GM23248 (cell line): Measurements from ENCODE around the gene HERC6.

Source experiments
- EZH2 ChIP-seq: fragments of 200-600 bp; sonication (generic); IDR thresholded peaks from 2 replicates; pipeline ENCODE4 v1.6.1; 2018; ENCODE audit warnings: antibody characterized with exemption, mild to moderate bottlenecking; ENCODE audit not compliant: insufficient read depth, poor library complexity, severe bottlenecking
- EZH2phosphoT487 ChIP-seq: fragments of 200-600 bp; sonication (generic); IDR thresholded peaks from 2 replicates; pipeline ENCODE4 v1.6.1; 2018; ENCODE audit warnings: antibody characterized with exemption, moderate library complexity, mild to moderate bottlenecking, low read depth; ENCODE audit not compliant: insufficient read depth

DNA sequence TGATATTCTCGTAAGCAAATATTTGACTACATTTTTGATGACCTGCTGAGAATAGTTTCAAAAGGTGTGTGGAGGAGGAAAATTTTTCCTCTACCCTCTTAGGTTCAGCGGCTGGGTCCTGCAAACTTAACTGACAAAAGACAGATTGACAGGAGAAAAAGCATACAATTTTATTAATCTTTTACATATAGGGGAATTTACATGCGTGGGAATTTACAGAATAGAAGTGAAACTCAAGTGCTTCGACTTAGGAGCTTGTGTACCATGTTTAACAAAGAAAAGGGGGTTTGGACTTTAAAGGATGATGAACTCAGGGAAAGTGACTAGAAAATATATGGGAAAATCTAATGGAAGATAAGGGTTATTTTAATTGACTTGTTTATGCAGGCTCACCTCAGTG is 2.5 kb downstream of the HERC6 start:
- TF ChIP-seq EZH2phosphoT487 (no peak), EZH2 (no peak)
